HepG2 (cell line): ENCODE measurements around the gene MEPE. TPM values are rescaled to one million over a fixed set of nuclear protein-coding genes. Genes with fewer than 3 reads are reported as not detected.

Experiments
- CEBPG ChIP-seq: IDR thresholded peaks from 2 replicates; pipeline ENCODE4 v1.6.1; 2016
- FOXP4 ChIP-seq: sonication (generic); formaldehyde crosslinking; IDR thresholded peaks from 2 replicates; pipeline ENCODE4 v1.4.0; 2020; ENCODE audit warnings: missing genetic modification reagents
- GATAD1 ChIP-seq: IDR thresholded peaks from 2 replicates; pipeline ENCODE4 v1.6.1; 2016; ENCODE audit warnings: missing genetic modification reagents, missing compliant biosample characterization
- GMEB1 ChIP-seq: sonication (generic); formaldehyde crosslinking; IDR thresholded peaks from 2 replicates; pipeline ENCODE4 v1.5.1; 2020; ENCODE audit warnings: missing genetic modification reagents, mild to moderate bottlenecking, borderline replicate concordance
- KLF6 ChIP-seq: IDR thresholded peaks from 2 replicates; pipeline ENCODE4 v1.8.0; 2016; ENCODE audit warnings: missing biosample characterization, missing genetic modification reagents
- NR2C2 ChIP-seq: sonication (generic); formaldehyde crosslinking; IDR thresholded peaks from 2 replicates; pipeline ENCODE4 v1.4.0; 2020; ENCODE audit warnings: missing genetic modification reagents, mild to moderate bottlenecking, moderate library complexity, borderline replicate concordance
- NR2F2 ChIP-seq: IDR thresholded peaks from 2 replicates; pipeline ENCODE4 v1.6.1; 2012; ENCODE audit warnings: low read depth, inconsistent platforms, borderline replicate concordance
- PAX8 ChIP-seq: sonication (generic); formaldehyde crosslinking; IDR thresholded peaks from 2 replicates; pipeline ENCODE4 v1.8.0; 2022; ENCODE audit warnings: mild to moderate bottlenecking, missing genetic modification reagents, borderline replicate concordance
- POLR2G ChIP-seq: fragments of 200-400 bp; formaldehyde crosslinking; IDR thresholded peaks from 2 replicates; pipeline ENCODE4 v1.6.1; 2018; ENCODE audit warnings: mild to moderate bottlenecking, low read depth, low read length, moderate library complexity
- SOX13 ChIP-seq, 3 experiments: fragments of 450-650 bp in 1 of 3; sonication (generic) in 1 of 3; formaldehyde crosslinking in 1 of 3; IDR thresholded peaks in 2 of 3; conservative IDR thresholded peaks in 1 of 3; 2 replicates each; pipeline versions ENCODE4 v1.5.0 to v1.6.1; 2016 to 2020; ENCODE audit warnings: antibody characterized with exemption in 1 of 3, mild to moderate bottlenecking in 1 of 3, missing compliant biosample characterization in 1 of 3, missing genetic modification reagents in 1 of 3, moderate library complexity in 1 of 3
- SOX6 ChIP-seq, 2 experiments: fragments of 450-650 bp in 1 of 2; sonication (generic) in 1 of 2; formaldehyde crosslinking in 1 of 2; IDR thresholded peaks; 2 replicates each; pipeline versions ENCODE4 v1.4.0 to v1.6.1; 2017 to 2020; ENCODE audit warnings: antibody characterized with exemption in 1 of 2, mild to moderate bottlenecking in 1 of 2, missing genetic modification reagents in 1 of 2
- TARDBP ChIP-seq: sonication (generic); formaldehyde crosslinking; IDR thresholded peaks from 2 replicates; pipeline ENCODE4 v1.8.0; 2022; ENCODE audit warnings: mild to moderate bottlenecking, missing genetic modification reagents
- TFE3 ChIP-seq: IDR thresholded peaks from 2 replicates; pipeline ENCODE4 v1.6.1; 2016
- THAP8 ChIP-seq: sonication (generic); formaldehyde crosslinking; IDR thresholded peaks from 2 replicates; pipeline ENCODE4 v1.5.1; 2020; ENCODE audit warnings: missing genetic modification reagents, mild to moderate bottlenecking, borderline replicate concordance
- ZC3H4 ChIP-seq: sonication (generic); formaldehyde crosslinking; IDR thresholded peaks from 2 replicates; pipeline ENCODE4 v1.4.0; 2020; ENCODE audit warnings: missing genetic modification reagents, borderline replicate concordance
- ZFX ChIP-seq: sonication (generic); formaldehyde crosslinking; IDR thresholded peaks from 2 replicates; pipeline ENCODE4 v1.4.0; 2020; ENCODE audit warnings: mild to moderate bottlenecking, low read depth, missing genetic modification reagents, moderate library complexity
- ZGPAT ChIP-seq: IDR thresholded peaks from 2 replicates; pipeline ENCODE4 v1.6.1; 2016; ENCODE audit warnings: mild to moderate bottlenecking
- ZNF292 ChIP-seq: sonication (generic); formaldehyde crosslinking; IDR thresholded peaks from 2 replicates; pipeline ENCODE4 v1.8.1; 2022; ENCODE audit warnings: mild to moderate bottlenecking, low read depth, missing genetic modification reagents, borderline replicate concordance
- ZSCAN29 ChIP-seq: sonication (generic); formaldehyde crosslinking; conservative IDR thresholded peaks from 2 replicates; pipeline ENCODE4 v1.4.0; 2020; ENCODE audit warnings: mild to moderate bottlenecking, missing genetic modification reagents
- polyA plus RNA-seq, 8 experiments: library from polyadenylated mRNA; depleted of rRNA in 3 of 8; stranded (reverse) in 7 of 8; unstranded in 1 of 8; fragments of >200 nt; fragmentation: Illumina TruSeq in 4 of 8; extraction: Trizol in 4 of 8; gene quantifications; 2 replicates each; pipeline versions ENCODE4 v1.2.1 to v1.2.3, GENCODE V29; 2011 to 2016; ENCODE audit warnings: low read depth in 4 of 8, missing spikeins in 1 of 8, mixed read lengths in 1 of 8; ENCODE audit not compliant: insufficient read depth in 1 of 8
- total RNA-seq, 5 experiments: library from RNA; depleted of rRNA; stranded (reverse); fragments of >200 nt; fragmentation: Illumina TruSeq; extraction: Trizol; gene quantifications; 2 replicates each; pipeline ENCODE4 v1.2.3, GENCODE V29; 2016; ENCODE audit warnings: low read depth in 1 of 5

The MEPE gene
- total and polyA plus RNA-seq, 2 of the 13 experiments (the other 11 are each of a cell fraction or from before 2014, with no cell fraction given), result 0.04 TPM; not detected in 1

GRCh38 chr4:87865960-87866598, 33.3 kb downstream of the MEPE start (continued):
- peak; percentile 60; the same call in 1 of the 2 replicates for TF ChIP-seq POLR2G
- no peak for TF ChIP-seq GMEB1 (CRISPR knock-in tag)
- peak; percentile 43; the same call in 1 of the 2 replicates for TF ChIP-seq GATAD1
- TF ChIP-seq ZC3H4, result no peak
- TF ChIP-seq CEBPG (CRISPR knock-in tag), result peak; percentile 79
- TF ChIP-seq KLF6 (CRISPR knock-in tag), result peak; percentile 36; the same call in 1 of the 2 replicates
- no peak for TF ChIP-seq SOX6 (IDR thresholded peaks at IDR 0.05)
- TF ChIP-seq SOX6 (CRISPR knock-in tag; IDR thresholded peaks at IDR 0.05), result peak; percentile 98
- TF ChIP-seq THAP8 (CRISPR knock-in tag), result no peak
- TF ChIP-seq ZGPAT (CRISPR knock-in tag), result peak; percentile 93
- peak; percentile 84 for TF ChIP-seq TARDBP (CRISPR knock-in tag)
- TF ChIP-seq ZFX, result peak; percentile 38
- TF ChIP-seq NR2C2 (CRISPR knock-in tag), result peak; percentile 70; the same call in 1 of the 2 replicates
- TF ChIP-seq PAX8 (CRISPR knock-in tag), result peak; percentile 62; the same call in 1 of the 2 replicates
- peak; percentile 96 for TF ChIP-seq FOXP4 (CRISPR knock-in tag)
- peak; percentile 79; the same call in 1 of the 2 replicates for TF ChIP-seq NR2F2
- TF ChIP-seq TFE3 (CRISPR knock-in tag), result peak; percentile 38
- peak; percentile 83 for TF ChIP-seq SOX13 (IDR thresholded peaks at IDR 0.05)
- peak in 1 of 2 experiments; percentile 99; a peak in 2 of 4 replicates for TF ChIP-seq SOX13 (CRISPR knock-in tag; conservative IDR thresholded peaks at IDR 0.05 in 1 of 2, IDR thresholded peaks at IDR 0.05 in 1 of 2)
- 0 out of 2 replicates have a peak, but pooled peaks have one; percentile 44 for TF ChIP-seq ZSCAN29 (CRISPR knock-in tag)
- peak; percentile 83; the same call in 1 of the 2 replicates for TF ChIP-seq ZNF292
